NB4 (cell line): Measurements from ENCODE around the gene MRPS31.

Experiments
- POLR2A ChIP-seq: IDR thresholded peaks from 2 replicates; pipeline ENCODE4 v1.6.1; 2011; ENCODE audit warnings: mild to moderate bottlenecking; ENCODE audit not compliant: insufficient read length; ENCODE audit errors: extremely low read depth
- TF ChIP-seq, protein P1 (sequence below): IDR thresholded peaks from one replicate; pipeline ENCODE4 v1.5.1; 2012; ENCODE audit warnings: low read depth, low read length

DNA sequence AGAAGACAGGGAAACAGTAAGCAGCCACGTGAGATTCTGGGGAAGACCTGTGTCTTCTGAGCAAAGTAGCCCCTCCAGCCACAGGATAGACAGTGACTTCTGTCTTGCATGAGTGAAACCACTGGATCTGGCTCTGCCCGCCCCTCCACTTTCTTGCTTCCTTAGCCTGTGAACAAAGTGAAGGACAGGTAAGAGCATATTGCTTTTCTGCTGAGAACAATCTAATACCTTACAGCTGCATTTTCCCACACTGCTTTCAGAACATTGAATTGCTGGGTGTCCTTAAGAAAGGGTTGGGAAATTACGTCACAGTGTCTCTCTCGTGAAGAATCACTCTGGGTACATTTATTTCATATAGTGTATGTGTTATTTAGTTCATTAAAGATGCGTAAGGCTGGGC, 29.6 kb upstream of the MRPS31 start:
- TF ChIP-seq, protein P1, sequence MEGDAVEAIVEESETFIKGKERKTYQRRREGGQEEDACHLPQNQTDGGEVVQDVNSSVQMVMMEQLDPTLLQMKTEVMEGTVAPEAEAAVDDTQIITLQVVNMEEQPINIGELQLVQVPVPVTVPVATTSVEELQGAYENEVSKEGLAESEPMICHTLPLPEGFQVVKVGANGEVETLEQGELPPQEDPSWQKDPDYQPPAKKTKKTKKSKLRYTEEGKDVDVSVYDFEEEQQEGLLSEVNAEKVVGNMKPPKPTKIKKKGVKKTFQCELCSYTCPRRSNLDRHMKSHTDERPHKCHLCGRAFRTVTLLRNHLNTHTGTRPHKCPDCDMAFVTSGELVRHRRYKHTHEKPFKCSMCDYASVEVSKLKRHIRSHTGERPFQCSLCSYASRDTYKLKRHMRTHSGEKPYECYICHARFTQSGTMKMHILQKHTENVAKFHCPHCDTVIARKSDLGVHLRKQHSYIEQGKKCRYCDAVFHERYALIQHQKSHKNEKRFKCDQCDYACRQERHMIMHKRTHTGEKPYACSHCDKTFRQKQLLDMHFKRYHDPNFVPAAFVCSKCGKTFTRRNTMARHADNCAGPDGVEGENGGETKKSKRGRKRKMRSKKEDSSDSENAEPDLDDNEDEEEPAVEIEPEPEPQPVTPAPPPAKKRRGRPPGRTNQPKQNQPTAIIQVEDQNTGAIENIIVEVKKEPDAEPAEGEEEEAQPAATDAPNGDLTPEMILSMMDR, result no peak
- no peak for TF ChIP-seq POLR2A
